GM21447 (cell line): ENCODE data around the gene HTR7.
A peak's percentile ranks its signal among the peaks of the same experiment; 100 is the strongest.
"Not testable (repeated sequence)": the region's sequence is repeated elsewhere in the genome, so short reads cannot be mapped to it uniquely, and the experiment has no call there.

Experiments used
- ATAC-seq: cut with Tn5 transposase; IDR thresholded peaks from one replicate; pipeline ENCODE4 v1.9.1; 2021; ENCODE audit not compliant: unreplicated experiment

Gene HTR7

DNA sequence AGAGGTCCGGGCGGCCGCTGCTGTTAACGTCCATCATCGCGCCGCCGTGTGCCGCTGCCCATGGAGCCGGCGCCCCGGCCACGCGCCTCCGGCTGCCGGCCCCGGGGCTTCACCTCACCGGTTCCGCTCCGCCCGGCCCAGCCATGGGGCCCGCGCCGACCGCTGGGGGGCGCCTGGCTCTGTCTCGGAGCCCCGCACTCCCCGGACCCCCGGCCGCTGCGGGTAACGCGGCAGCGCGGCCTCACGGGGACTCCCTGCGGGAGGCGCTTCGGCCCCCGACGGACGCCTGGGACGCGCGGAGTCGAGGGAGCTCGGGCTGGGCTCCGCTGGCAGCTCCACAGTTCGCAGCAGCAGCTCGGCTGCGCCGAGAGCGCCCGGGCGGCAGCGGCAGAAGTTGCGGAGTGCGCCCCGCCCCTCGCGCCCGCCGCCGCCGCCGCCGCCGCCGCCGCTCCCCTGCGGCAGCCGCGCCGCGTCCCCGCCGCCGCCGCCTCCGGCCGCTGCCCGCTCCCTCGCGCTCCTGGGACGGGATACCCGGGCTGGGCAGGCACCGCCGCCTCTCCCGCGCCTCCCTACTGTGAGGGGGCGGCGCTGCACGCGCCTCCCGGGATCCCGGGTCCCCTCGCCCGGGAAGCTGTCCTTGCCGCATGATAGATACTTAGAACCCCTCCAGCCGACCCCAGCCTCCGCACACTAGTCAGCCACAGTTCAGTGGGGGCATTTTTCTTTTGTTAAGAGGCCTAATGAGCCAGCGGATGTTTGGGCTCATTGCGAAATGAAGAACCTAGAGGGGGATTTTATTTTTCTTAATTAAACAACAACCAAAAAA lies at the start of gene HTR7:
TSS of gene HTR7 (minus strand) at position 405 of the 826 bp plus-strand sequence. CDS start at position 37, 368 bp downstream.
- ATAC-seq, result peak; percentile 76

DNA sequence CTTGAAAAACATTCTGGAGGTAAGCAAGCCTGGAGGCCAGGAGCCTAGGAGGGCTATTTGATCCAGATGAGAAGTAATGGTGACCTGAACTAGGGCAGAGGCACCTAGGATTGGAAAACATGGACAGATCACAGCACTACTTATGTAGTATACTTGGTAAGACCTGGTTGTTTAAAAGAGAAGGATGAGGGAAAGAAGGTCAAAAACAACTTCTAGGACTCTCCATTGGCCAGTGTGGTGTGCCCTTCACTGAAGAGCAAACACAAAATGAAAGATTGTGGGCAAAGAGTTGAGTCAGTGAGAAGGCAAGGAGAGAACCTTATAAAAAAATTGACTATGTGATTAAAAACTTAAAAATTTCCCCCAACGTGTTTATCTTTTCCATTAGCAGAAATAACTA lies 48.8 kb upstream of the HTR7 start:
- no peak for ATAC-seq

DNA sequence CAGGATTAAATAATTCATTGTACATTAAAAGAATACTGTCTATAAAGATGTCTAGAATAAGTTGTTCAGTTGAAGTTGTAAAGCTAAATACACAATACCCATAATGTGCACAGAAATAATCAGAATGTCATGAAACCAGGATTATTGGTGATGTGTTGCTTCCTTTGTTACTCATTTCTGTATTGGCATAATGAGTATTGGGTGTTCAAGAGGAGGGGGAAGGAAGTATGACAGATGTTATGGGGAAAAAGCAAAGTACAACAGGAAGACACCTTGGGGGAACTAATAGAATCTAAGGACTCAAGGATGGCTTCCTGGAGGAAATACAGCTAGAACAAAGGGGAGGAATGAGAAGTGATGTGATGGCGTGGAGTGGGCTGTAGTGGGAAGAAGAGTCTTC lies 48.1 kb upstream of the HTR7 start:
- ATAC-seq, result no peak

DNA sequence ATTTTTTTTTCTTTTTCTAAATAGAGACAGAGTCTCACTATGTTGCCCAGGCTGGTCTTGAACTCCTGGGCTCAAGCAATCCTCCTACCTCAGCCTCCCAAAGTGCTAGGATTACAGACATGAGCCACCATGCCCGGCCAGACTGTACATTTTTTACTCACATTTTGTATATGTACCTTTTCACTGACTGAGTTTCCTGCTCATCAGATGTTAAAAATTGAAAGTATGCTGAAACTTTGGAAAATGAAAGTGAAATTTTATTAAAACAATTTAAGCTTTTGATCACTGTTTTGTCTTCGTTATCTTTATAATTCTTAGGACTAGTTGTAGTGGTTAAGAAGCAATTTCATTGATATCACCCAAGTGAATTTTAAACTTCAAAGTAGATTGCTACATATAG lies 39.1 kb upstream of the HTR7 start:
- not testable (repeated sequence) for ATAC-seq

DNA sequence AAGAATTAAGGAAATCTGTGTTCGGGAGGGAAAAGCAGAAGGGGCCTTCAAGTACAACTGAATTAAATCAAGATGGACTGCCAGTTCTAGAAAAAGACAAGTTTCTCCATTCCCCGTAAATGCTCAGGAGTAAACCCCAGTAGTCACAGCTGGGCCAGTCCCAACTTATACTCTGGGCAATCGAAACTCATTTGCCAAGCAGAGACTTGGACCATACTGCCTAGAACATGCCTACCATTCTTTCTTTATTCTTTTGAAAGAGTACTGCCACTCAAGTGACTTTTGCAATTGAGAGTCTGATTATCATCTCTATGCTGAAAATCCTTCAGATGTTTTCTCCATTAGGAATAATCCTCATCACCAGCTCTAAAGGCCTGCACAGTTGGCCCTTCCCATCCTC lies 35.4 kb upstream of the HTR7 start:
- ATAC-seq, result no peak

DNA sequence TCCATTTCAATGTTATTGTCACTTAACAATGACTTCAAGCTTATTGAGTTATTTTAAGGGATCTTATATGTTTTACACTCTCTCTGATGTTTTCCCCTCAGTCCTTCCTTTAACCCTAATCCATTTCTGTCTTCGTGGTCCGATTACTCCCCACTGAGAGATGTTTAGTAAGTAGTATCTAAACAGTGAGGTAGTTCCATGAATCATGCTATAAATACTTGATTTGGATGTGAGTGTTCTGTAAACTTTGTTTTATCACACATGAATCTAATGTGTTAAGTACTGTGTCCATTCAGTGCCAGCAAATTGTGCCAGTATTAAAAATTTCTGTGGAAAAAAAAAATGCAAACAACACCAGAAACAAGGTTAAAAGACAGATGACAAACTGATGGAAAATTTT lies 32.5 kb upstream of the HTR7 start:
- ATAC-seq, result no peak

DNA sequence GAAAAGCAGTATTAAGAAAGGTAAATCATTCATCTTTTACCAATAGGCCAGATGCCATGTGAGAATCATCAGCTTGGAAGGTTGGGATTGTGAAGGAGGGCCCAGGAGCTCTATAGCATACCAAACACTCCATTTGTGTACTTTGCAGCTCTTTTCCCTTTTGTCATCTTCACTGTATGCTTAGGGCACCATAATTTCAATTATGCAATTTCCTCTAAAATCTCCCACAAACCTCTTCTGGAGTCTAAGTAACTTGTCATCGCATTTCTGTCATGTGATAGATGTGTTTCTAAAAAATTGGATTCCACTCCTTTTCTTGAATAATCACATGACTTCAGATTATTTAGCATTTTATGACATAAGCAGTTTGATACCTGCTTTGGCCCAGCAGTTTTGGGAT lies 31.8 kb upstream of the HTR7 start:
- ATAC-seq, result no peak

DNA sequence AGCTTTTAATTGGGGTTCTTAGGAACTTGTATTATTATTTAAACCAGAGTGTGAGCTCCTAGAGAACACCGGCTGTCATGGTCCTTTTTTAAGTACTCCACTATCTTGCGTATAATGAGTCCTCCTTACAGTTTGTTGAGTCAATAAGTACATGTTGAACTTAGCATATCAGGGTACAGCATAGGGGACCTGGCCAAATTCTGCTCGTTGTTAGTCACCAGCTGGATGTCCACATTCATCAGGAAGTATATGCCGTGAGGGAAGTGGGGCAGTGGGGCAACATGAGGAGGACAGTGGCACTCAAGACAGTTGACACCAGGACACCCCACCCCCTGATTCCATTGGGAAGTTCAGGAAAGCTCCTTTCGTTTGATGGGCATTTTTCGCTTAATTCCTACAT lies 30.5 kb upstream of the HTR7 start:
- no peak for ATAC-seq

DNA sequence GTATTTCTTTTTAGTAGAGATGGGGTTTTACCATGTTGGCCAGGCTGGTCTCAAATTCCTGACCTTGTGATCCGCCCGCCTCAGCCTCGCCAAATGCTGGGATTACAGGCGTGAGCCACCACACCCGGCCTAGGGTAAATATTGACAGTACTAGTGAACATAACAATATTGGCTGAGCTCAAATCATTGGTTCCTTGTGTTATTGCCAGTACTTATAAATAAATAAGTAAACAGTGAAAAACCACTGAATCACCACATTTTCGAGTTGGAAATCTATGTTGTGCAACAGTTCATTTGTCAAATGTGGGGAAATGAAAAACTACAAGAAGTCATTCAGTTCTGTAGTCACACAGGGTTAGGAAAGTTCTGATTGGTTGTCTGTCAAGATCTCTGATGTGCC lies 29.7 kb upstream of the HTR7 start:
- no peak for ATAC-seq

DNA sequence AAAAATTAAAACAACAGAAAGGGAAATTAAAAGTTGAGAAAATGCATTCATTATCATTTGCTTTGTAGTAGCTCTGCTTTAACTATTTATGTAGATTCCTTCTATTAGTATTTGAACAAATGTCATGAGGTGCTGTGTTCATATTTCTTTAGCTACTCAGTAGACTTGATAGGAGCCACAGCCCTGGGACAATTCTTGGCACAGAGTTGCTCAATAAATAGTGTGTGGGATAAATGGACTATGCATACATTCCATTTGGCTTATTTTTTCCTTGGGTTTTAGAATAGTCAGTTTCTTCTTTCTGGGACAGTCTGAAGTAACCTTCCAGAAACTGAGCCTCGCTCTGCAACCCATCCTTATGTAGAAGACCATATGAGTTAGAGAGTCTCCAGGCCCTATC lies 27.3 kb upstream of the HTR7 start:
- ATAC-seq, result no peak

DNA sequence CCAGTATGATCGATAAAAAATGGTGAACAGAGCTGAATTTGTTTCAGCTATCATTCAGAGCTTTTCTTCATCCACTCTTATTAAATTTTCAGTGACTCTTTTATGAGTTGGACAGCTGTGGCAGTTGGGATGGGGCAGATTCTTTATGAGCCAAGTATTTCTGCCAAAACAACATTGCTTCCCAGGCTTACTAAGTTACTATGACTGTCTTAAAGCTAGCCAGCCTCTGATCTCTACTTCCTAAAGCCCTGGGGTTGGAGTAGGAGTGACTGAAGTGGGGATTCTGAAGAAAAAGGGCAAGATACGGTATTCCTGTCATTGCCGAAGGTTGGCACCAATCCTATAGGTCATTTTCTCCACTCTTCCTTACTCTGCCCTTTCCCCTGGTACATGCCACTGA lies 26.6 kb upstream of the HTR7 start:
- ATAC-seq, result no peak

DNA sequence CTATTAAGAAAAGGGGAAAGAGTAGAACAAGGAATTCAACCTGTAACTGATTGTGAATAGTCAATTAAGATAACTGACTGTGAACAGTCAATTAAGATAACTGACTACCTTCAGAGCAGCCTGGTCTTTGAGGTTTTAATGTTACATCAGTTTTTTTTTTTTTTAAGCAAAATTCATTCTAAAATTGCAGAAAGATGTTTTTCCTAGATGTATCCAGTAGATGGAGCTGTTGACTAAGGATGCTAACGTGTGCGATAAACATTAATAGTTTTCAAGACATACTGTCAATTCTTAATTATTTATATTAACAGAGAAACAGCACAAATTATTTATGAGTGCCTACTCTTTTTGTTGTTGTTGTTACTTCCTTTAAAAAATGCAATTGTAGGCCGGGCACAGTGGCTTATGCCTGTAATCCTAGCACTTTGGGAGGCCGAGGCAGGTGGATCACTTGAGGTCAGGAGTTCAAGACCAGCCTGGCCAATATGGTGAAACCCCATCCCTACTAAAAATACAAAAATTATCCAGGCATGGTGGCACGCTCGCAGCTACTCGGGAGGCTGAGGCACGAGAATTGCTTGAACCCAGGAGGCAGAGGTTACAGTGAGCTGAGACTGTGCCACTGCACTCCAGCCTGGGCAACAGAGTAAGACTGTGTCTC lies 22.4 kb upstream of the HTR7 start:
- ATAC-seq, result not testable (repeated sequence)

DNA sequence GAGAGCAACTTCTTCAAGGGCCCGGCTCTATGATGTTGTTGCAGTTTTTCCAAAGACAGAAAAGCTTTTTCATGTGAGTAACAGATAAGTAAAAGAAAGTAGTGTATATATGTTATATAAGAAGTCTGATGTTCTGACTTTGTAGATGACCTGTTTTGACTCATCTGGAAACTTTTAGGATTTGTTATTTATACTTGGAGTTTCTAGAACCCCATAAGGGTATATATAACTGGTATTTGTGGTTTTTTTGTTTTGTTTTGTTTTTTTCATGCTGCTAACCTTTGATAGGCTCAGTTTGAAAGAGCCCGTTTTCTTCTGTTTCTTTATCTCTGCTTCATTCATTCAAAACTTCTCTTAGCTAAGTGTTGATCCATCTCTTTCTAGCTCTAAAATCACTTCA lies 21.2 kb upstream of the HTR7 start:
- ATAC-seq, result no peak

DNA sequence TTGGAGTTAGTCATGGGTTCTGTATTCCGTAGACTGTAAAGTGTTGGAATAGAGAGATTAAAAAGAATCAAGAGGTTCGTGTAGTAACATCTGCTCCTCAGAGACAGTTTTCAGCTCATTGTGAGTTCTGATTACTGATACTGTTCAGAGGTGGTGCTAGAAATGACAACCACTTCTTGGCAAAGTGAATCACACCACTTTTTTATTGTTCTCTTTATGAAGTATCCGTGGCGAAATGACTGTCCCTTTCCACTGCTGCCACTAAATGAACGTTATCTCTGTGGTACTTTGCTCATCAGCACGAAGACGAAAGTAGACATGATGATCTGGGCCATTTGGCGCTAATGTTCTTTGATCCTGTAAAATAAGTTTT lies 14.8 kb upstream of the HTR7 start:
- no peak for ATAC-seq

DNA sequence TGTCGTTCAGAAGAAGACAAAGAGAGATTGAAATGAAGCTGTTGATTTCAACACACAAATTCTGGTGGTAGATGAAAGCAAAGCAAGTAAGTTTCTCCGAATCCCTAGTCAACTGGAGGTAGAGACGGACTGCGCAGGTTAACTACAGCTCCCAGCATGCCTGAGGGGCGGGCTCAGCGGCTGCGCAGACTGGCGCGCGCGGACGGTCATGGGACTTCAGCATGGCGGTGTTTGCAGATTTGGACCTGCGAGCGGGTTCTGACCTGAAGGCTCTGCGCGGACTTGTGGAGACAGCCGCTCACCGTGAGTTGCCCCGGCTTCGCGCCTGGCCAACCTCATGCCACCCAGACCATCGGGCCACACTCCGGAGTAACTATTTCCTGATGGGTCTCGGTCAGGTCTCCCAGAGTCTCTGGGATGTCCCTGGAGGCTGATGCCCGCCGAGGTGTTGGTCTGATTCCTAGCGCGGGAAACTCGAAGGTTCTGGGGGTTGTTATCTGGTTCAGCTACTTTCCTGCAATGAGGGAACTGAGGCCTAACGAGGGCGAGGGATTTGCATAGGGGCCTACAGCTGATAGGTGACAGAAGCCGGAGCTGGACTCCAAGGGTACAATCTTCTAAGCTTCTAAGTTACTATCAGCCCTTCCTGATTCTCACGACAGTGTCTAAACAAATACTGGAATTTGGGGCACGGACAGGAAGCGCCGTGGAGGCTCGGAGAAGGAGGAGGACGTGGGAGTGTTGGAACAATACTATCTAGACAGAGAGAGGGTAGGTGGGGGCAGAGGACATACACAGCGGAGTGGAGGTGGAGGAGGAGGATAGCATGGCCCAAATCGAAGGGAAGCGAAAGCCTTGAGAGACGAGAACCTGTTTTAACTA lies 14.2 kb upstream of the HTR7 start, which contains the start of gene RPP30:
TSS of gene RPP30 (plus strand) at position 209 of the 882 bp plus-strand sequence. CDS start at position 222, 13 bp downstream.
- ATAC-seq, result peak; percentile 98

DNA sequence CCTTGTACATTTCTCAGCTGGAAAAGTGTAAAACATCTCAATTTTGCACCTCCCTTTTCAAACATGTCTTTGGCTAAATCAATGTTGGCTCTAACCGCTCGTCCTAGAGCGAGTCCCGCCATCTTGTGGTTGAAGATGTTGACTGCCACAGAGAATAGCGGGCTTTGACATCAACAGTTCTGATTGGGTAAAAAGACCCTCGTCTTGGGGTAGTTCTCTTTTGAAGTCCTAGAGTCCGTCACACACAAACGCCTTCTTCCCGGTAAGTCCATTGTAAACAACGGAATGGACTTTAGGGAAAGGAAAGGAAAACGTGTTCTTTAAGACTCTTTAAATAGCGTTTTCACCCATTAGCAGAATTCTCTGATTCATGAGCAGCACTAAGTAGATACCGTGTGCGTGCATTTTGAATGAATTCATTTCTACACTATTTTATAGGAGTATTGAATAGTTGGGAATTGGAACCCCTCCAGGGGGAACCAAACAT lies 13.5 kb upstream of the HTR7 start:
- peak; percentile 53 for ATAC-seq

DNA sequence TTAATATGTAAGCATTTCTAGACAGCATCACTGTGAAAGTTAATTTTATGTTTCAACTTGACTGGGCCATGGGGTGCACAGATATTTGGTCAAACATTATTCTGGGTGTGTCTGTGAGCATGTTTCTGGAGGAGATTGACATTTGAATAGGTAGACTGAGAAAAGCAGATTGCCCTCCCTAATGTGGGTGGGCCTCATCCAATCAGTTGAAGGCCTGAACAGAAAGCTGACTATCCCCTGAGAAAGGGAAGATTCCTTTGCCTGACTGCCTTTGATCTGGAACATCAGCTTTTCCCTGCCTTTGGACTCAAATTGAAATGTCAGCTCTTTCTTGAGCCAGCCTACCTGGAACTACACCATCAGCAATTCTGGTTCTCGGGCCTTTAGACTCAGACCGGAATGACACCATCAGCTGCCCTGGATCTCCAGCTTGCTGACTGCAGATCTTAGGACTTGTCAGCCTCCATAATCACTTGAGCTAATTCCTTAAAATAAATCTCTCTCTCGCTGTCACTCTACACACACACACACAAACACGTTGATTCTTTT lies 8.3 kb upstream of the HTR7 start:
- no peak for ATAC-seq

DNA sequence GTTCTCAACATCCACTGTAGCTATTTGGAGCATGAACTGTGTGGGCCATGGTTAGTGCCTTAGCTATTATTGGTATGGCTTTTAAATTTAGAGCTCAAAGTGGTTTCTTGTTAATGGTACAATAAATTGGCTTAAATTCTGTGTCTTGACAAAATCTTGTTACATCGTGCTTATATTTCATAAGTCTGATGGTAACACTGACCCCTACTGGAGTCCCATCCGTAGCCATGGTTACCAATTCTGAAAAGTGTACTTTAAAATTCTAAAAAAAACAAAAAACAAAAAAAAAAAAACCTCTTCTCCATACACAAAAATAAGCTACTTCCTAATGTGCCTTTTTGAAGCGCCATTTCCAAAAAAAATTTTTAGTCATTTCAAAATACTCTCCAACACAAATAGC lies 7.6 kb upstream of the HTR7 start:
- no peak for ATAC-seq

DNA sequence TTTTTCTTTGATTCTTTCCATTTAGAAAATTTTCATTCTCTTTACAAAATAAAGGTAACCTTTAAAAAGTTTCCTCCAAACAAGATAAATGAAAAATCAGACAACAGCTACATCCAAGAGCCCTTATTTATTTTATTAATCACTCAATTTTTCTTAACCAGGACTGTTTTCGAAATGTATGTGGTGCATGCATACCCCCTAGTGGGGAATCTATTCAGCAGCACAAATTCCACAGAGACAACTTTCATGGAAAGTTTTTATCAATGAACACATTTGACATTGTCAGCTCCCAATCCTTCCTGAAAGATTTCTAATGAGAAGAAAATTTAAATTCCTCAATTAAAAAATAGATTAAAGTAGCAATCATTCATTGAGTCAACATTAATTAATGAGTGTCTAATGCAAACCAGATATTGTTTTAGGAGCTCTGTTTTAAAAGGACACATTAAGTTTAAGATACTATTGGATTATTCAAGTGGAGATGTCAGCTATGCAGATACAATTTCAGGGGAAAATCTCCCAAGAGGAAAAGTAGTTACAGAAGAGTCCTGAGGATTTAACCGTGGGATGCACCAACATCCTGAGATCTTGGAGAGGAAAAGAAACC lies 5.2 kb upstream of the HTR7 start:
- no peak for ATAC-seq

DNA sequence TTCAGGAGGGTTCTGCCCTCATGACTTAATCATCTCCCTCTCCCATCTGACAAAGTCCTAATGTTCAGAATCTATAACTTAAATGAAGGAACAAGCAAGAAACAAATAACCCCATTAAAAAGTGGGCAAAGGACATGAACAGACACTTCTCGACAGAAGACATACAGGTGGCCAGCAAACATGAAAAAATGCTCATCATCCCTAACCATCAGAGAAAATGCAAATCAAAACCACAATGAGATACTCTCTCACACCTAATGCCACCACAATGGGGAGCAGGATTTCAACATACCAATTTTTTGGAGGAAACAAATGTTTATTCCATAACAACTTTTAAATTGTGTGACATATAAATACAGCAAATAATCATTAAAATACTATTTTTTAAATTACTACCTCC lies 3.0 kb upstream of the HTR7 start:
- ATAC-seq, result no peak

DNA sequence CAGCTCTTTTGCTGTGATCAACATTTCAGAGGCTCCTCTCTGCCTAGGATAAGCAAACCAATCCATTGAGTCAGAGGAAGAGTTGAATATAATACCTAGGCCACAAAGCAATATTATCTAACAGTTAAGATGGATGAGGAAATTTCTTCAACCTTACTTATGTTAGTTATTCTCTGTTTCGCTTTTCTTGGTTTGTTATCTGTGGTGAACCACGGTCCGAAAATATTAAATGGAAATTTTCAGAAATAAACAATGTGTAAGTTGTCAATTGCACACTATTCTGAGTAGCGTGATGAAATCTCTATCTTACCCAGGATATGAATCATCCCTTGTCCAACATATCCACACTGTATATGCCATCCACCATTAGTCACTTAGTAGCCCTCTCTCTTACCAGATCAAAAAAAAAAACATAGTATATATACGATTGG lies 1.5 kb upstream of the HTR7 start:
- no peak for ATAC-seq
